HepG2 (cell line): ENCODE data around the gene OVOL3. TPM values are rescaled to one million over a fixed set of nuclear protein-coding genes. Genes with fewer than 3 reads are reported as not detected.

Experiments used
- ATAC-seq: fragments of 200-7000 bp; cut with Tn5 transposase; 3 replicates; pipeline ENCODE4 v1.9.1; 2020; ENCODE audit warnings: mild to moderate bottlenecking, moderate library complexity
- BruUV-seq: library from RNA; stranded (reverse); fragments of 400-500 nt; replicated peaks from 2 replicates; lab custom pipeline; 2021; lab: Mats Ljungman, UMichigan
- CTCF ChIA-PET: fragments of 300-600 bp; formaldehyde crosslinking; extraction: SDS; loops from one replicate; lab custom pipeline; 2021; ENCODE audit warnings: low total read pairs, inconsistent platforms, low intra/inter-chr PET ratio; lab: Yijun Ruan, JAX
- POLR2A ChIA-PET: fragments of 350-600 bp; sonication (Branson Sonifier 250); formaldehyde crosslinking; loops from one replicate; lab custom pipeline; 2020; ENCODE audit warnings: antibody characterized with exemption, inconsistent platforms; lab: Yijun Ruan, JAX
- DNase-seq: peaks from one replicate; pipeline ENCODE4 v3.0.0-alpha.2; 2015; ENCODE audit warnings: low spot score
- FAIRE-seq: peaks from 3 replicates; lab custom pipeline; 2011; peaks lifted over from hg19 to GRCh38; lab: Jason Lieb, UNC
- H2AFZ ChIP-seq: one replicate; pipeline ENCODE4 v1.6.1; 2011; ENCODE audit warnings: low read length, inconsistent platforms
- H3K27ac ChIP-seq: fragments of 300-600 bp; 3 replicates; pipeline ENCODE4 v1.8.0; 2011; ENCODE audit warnings: mixed run types, mild to moderate bottlenecking, mixed read lengths, low read length, inconsistent platforms; ENCODE audit not compliant: insufficient read depth; ENCODE audit errors: extremely low read length
- H3K27me3 ChIP-seq, 2 experiments: fragments of 200-600 bp in 1 of 2; 2 replicates in 1 of 2; 3 replicates in 1 of 2; pipeline versions ENCODE4 v1.6.0 to v1.8.0; 2011; ENCODE audit warnings: low read length in 2 of 2, mild to moderate bottlenecking in 2 of 2, moderate library complexity in 2 of 2, inconsistent platforms in 1 of 2; ENCODE audit not compliant: insufficient read depth in 2 of 2, control insufficient read depth in 1 of 2
- H3K36me3 ChIP-seq, 2 experiments: fragments of 200-600 bp in 1 of 2; replicated peaks in 1 of 2; 2 replicates in 1 of 2; 3 replicates in 1 of 2; pipeline versions ENCODE4 v1.5.1 to v1.8.0; 2011; ENCODE audit warnings: low read length in 2 of 2, inconsistent platforms in 1 of 2; ENCODE audit not compliant: insufficient read depth in 2 of 2, control insufficient read depth in 1 of 2
- H3K4me1 ChIP-seq: 2 replicates; pipeline ENCODE4 v1.5.1; 2012; ENCODE audit warnings: low read length, inconsistent platforms; ENCODE audit not compliant: insufficient read depth
- H3K4me2 ChIP-seq: 2 replicates; pipeline ENCODE4 v1.6.0; 2011; ENCODE audit warnings: low read depth, low read length, inconsistent platforms
- H3K4me3 ChIP-seq, 3 experiments: fragments of 200-600 bp in 1 of 3; sonication (generic), shearing (Covaris generic) in 1 of 3; replicated peaks in 1 of 3; 2 replicates each; pipeline ENCODE4 v1.5.1; 2011 to 2016; ENCODE audit warnings: low read length in 3 of 3, inconsistent platforms in 2 of 3, low read depth in 2 of 3, mild to moderate bottlenecking in 2 of 3, control low read depth in 1 of 3, mixed read lengths in 1 of 3; ENCODE audit not compliant: insufficient read depth in 1 of 3
- H3K79me2 ChIP-seq: one replicate; pipeline ENCODE4 v1.6.1; 2011; ENCODE audit warnings: low read length, inconsistent platforms; ENCODE audit not compliant: insufficient read depth
- H3K9ac ChIP-seq: 2 replicates; pipeline ENCODE4 v1.6.0; 2011; ENCODE audit warnings: mild to moderate bottlenecking, low read depth, low read length, inconsistent platforms; ENCODE audit not compliant: insufficient read depth
- H3K9me3 ChIP-seq: 2 replicates; pipeline ENCODE4 v1.5.1; 2012; ENCODE audit warnings: mild to moderate bottlenecking, low read length
- H4K20me1 ChIP-seq: 2 replicates; pipeline ENCODE4 v1.6.0; 2011; ENCODE audit warnings: inconsistent platforms, mild to moderate bottlenecking, low read length, moderate library complexity; ENCODE audit not compliant: insufficient read depth
- ADNP ChIP-seq: sonication (generic); formaldehyde crosslinking; IDR thresholded peaks from 2 replicates; pipeline ENCODE4 v1.4.0; 2020; ENCODE audit warnings: missing genetic modification reagents
- BORCS8-MEF2B ChIP-seq: sonication (generic); formaldehyde crosslinking; IDR thresholded peaks from 2 replicates; pipeline ENCODE4 v1.8.0; 2022; ENCODE audit warnings: mild to moderate bottlenecking, missing genetic modification reagents
- DNMT3B ChIP-seq: conservative IDR thresholded peaks from 2 replicates; pipeline ENCODE4 v1.6.1; 2016; ENCODE audit warnings: missing biosample characterization, control low read depth
- ZMYM2 ChIP-seq: sonication (generic); formaldehyde crosslinking; IDR thresholded peaks from 2 replicates; pipeline ENCODE4 v1.8.0; 2022; ENCODE audit warnings: mild to moderate bottlenecking, missing genetic modification reagents
- WGBS: methylation state at CpG from one replicate; pipeline ENCODE4 v1.1.6; 2017; ENCODE audit warnings: low lambda C conversion rate; 5-methylcytosine and 5-hydroxymethylcytosine counted together
- in situ Hi-C: cut with HindIII; loops from 2 replicates; pipeline ENCODE4 v1.10.0; 2017; ENCODE audit warnings: low pct_unique_long_range_greater_than_20kb; ENCODE audit not compliant: extremely low pct_ligation_motif_present
- intact Hi-C: fragments of 100-400 bp; cut with micrococcal nuclease; formaldehyde crosslinking; loops from one replicate; pipeline ENCODE4 v1.10.0; 2022; ENCODE audit not compliant: unreplicated experiment
- polyA plus RNA-seq, 8 experiments: library from polyadenylated mRNA; depleted of rRNA in 3 of 8; stranded (reverse) in 7 of 8; unstranded in 1 of 8; fragments of >200 nt; fragmentation: Illumina TruSeq in 4 of 8; extraction: Trizol in 4 of 8; gene quantifications; 2 replicates each; pipeline versions ENCODE4 v1.2.1 to v1.2.3, GENCODE V29; 2011 to 2016; ENCODE audit warnings: low read depth in 4 of 8, missing spikeins in 1 of 8, mixed read lengths in 1 of 8; ENCODE audit not compliant: insufficient read depth in 1 of 8
- total RNA-seq, 5 experiments: library from RNA; depleted of rRNA; stranded (reverse); fragments of >200 nt; fragmentation: Illumina TruSeq; extraction: Trizol; gene quantifications; 2 replicates each; pipeline ENCODE4 v1.2.3, GENCODE V29; 2016; ENCODE audit warnings: low read depth in 1 of 5
- TF ChIP-seq, protein P1 (sequence below): sonication (generic); formaldehyde crosslinking; IDR thresholded peaks from 2 replicates; pipeline ENCODE4 v1.9.0; 2021; ENCODE audit warnings: missing genetic modification reagents, borderline replicate concordance
- TF ChIP-seq, protein P2 (sequence below): sonication (generic); formaldehyde crosslinking; IDR thresholded peaks from 2 replicates; pipeline ENCODE4 v1.4.0; 2020; ENCODE audit warnings: missing genetic modification reagents

OVOL3 gene
- total and polyA plus RNA-seq, 2 of the 13 experiments (the other 11 are each of a cell fraction or from before 2014, with no cell fraction given): not detected

DNA sequence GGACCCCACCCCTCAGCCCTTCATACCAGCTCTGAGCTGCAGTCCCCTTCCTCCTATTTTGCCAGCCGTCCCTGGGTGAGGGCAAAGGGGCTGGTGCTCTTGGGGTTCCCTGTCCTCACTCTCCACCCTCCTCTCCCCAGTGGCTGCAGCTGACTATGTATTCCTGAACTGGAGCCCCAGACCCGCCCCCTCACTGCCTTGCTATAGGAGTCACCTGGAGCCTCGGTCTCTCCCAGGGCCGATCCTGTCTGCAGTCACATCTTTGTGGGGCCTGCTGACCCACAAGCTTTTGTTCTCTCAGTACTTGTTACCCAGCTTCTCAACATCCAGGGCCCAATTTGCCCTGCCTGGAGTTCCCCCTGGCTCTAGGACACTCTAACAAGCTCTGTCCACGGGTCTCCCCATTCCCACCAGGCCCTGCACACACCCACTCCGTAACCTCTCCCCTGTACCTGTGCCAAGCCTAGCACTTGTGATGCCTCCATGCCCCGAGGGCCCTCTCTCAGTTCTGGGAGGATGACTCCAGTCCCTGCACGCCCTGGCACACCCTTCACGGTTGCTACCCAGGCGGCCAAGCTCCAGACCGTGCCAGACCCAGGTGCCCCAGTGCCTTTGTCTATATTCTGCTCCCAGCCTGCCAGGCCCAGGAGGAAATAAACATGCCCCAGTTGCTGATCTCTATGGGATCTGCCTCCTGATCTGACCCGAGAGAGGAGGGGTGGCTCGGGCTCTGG, 38.9 kb downstream of the OVOL3 start (continued):
- TF ChIP-seq BORCS8-MEF2B (CRISPR knock-in tag) (no peak), ADNP (CRISPR knock-in tag) (no peak), ZMYM2 (CRISPR knock-in tag) (no peak)
- TF ChIP-seq, protein P1, sequence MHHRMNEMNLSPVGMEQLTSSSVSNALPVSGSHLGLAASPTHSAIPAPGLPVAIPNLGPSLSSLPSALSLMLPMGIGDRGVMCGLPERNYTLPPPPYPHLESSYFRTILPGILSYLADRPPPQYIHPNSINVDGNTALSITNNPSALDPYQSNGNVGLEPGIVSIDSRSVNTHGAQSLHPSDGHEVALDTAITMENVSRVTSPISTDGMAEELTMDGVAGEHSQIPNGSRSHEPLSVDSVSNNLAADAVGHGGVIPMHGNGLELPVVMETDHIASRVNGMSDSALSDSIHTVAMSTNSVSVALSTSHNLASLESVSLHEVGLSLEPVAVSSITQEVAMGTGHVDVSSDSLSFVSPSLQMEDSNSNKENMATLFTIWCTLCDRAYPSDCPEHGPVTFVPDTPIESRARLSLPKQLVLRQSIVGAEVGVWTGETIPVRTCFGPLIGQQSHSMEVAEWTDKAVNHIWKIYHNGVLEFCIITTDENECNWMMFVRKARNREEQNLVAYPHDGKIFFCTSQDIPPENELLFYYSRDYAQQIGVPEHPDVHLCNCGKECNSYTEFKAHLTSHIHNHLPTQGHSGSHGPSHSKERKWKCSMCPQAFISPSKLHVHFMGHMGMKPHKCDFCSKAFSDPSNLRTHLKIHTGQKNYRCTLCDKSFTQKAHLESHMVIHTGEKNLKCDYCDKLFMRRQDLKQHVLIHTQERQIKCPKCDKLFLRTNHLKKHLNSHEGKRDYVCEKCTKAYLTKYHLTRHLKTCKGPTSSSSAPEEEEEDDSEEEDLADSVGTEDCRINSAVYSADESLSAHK (CRISPR knock-in tag): no peak

DNA sequence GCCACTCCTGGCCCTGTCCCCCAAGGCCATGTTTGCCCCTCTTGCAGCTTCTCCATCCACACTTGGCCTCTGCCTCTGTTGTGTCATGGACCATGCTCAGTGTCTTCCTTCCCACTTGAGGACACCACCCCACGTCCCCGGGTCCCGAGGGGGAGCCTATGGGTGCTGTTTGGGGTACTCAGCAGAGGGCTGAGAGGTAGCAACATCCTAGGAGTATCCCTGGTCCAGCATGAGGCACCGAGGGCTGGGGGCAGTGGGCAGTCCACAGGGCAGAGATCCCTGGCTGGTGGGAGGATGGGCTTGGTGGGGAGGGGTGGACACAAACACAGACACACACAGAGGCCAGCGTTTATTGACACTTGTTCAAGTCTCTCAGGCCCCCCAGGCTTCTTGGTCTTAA, 39.6 kb downstream of the OVOL3 start:
- TF ChIP-seq, protein P2, sequence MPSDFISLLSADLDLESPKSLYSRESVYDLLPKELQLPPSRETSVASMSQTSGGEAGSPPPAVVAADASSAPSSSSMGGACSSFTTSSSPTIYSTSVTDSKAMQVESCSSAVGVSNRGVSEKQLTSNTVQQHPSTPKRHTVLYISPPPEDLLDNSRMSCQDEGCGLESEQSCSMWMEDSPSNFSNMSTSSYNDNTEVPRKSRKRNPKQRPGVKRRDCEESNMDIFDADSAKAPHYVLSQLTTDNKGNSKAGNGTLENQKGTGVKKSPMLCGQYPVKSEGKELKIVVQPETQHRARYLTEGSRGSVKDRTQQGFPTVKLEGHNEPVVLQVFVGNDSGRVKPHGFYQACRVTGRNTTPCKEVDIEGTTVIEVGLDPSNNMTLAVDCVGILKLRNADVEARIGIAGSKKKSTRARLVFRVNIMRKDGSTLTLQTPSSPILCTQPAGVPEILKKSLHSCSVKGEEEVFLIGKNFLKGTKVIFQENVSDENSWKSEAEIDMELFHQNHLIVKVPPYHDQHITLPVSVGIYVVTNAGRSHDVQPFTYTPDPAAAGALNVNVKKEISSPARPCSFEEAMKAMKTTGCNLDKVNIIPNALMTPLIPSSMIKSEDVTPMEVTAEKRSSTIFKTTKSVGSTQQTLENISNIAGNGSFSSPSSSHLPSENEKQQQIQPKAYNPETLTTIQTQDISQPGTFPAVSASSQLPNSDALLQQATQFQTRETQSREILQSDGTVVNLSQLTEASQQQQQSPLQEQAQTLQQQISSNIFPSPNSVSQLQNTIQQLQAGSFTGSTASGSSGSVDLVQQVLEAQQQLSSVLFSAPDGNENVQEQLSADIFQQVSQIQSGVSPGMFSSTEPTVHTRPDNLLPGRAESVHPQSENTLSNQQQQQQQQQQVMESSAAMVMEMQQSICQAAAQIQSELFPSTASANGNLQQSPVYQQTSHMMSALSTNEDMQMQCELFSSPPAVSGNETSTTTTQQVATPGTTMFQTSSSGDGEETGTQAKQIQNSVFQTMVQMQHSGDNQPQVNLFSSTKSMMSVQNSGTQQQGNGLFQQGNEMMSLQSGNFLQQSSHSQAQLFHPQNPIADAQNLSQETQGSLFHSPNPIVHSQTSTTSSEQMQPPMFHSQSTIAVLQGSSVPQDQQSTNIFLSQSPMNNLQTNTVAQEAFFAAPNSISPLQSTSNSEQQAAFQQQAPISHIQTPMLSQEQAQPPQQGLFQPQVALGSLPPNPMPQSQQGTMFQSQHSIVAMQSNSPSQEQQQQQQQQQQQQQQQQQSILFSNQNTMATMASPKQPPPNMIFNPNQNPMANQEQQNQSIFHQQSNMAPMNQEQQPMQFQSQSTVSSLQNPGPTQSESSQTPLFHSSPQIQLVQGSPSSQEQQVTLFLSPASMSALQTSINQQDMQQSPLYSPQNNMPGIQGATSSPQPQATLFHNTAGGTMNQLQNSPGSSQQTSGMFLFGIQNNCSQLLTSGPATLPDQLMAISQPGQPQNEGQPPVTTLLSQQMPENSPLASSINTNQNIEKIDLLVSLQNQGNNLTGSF: no peak
- no peak for TF ChIP-seq DNMT3B
- Histone ChIP-seq H3K79me2 (no peaks in the 10 kb centered on the region), H3K27me3 (no peaks in the 10 kb centered on the region), H3K36me3 (peaks cover 26 to 45% of the 10 kb centered on the region in 2 experiments; a peak in 4 of 5 replicates), H3K27ac (no peak overlapping the region), H3K9ac (no peak overlapping the region), H3K4me2 (no peak overlapping the region), H3K4me3 (no peak overlapping the region), H2AFZ (no peak overlapping the region), H3K9me3 (no peaks in the 10 kb centered on the region), H4K20me1 (no peaks in the 10 kb centered on the region), H3K4me1 (no peaks in the 10 kb centered on the region)
- in situ Hi-C loops (no loop called here), intact Hi-C loops (no loop called here)
- no peak for ATAC-seq
- no TSS peak for BruUV-seq
- ChIA-PET POLR2A (no interaction called here), CTCF (no interaction called here)
- no peak for FAIRE-seq
- 100% methylated on average over 4 of the region's 5 CpGs for WGBS
- no peak for DNase-seq
